Adipocyte (in vitro differentiated cells): ENCODE measurements around the gene CALN1.
"Not testable (repeated sequence)": the region's sequence is repeated elsewhere in the genome, so short reads cannot be mapped to it uniquely, and the experiment has no call there.

Experiments
- DNase-seq: peaks from one replicate; pipeline ENCODE4 v3.0.0-alpha.2; 2015; ENCODE audit warnings: low read depth
- H3K27me3 ChIP-seq: replicated peaks from 2 replicates; pipeline ENCODE4 v1.7.0; 2013; ENCODE audit warnings: mild to moderate bottlenecking, low read length, moderate library complexity; ENCODE audit not compliant: control insufficient read depth, insufficient read depth
- H3K36me3 ChIP-seq: 2 replicates; pipeline ENCODE4 v1.7.0; 2013; ENCODE audit warnings: low read length, mild to moderate bottlenecking, moderate library complexity; ENCODE audit not compliant: control insufficient read depth, insufficient read depth, severe bottlenecking
- H3K4me1 ChIP-seq: 2 replicates; pipeline ENCODE4 v1.7.0; 2013; ENCODE audit warnings: mild to moderate bottlenecking, low read length, moderate library complexity; ENCODE audit not compliant: control insufficient read depth, insufficient read depth
- H3K4me3 ChIP-seq: 2 replicates; pipeline ENCODE4 v1.7.0; 2013; ENCODE audit warnings: mild to moderate bottlenecking, low read length, moderate library complexity
- H3K9ac ChIP-seq: 2 replicates; pipeline ENCODE4 v1.7.0; 2013; ENCODE audit warnings: mild to moderate bottlenecking, low read length, moderate library complexity
- H3K9me3 ChIP-seq: 2 replicates; pipeline ENCODE4 v1.7.0; 2013; ENCODE audit warnings: mild to moderate bottlenecking, low read length, moderate library complexity; ENCODE audit not compliant: control insufficient read depth

The CALN1 gene

DNA sequence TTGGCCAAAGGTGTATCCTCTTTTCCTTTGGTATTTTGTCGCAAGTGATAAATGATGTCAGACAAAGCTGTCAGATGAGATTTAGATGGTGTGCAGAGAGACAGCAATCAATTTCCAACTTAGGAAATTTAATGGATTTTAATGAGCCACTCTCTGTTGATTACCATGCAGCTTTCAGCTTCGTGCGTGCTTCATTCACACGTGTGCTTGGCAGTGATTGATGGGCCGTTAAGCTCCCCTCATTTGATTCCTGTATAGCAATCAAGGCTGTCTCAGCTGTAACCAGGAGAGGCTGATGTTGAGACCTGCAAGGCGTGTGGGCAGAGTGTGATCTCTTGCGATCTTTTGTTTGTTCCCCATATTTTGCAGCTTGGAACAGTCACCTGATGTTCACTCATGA, 439.6 kb downstream of the CALN1 start:
- H3K4me3 ChIP-seq = no peak overlapping the region
- H3K9me3 ChIP-seq = peaks cover 5% of the 10 kb centered on the region
- DNase-seq = no peak
- H3K4me1 ChIP-seq = no peaks in the 10 kb centered on the region
- no peaks in the 10 kb centered on the region for H3K36me3 ChIP-seq
- no peaks in the 10 kb centered on the region for H3K27me3 ChIP-seq
- H3K9ac ChIP-seq = no peak overlapping the region

DNA sequence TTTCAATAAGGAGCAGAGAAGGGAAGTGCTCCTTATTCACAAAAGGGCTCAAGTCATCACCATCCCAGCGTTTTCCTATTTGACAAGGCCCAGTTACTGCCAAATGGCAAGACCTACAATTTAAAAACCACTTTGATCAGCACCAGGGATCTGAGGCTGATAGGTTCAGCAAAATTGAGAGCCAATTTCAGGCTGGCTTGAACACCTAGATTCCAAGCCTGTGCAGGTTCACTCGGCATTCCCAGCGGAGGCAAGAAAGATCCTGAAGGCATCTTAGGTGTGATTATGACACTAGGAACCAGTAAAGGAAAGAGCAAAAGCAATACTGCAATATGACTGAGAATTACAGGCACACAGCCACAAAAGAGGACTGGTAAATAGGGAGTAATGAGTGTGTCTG, 441.4 kb downstream of the CALN1 start:
- no peak overlapping the region for H3K4me3 ChIP-seq
- H3K4me1 ChIP-seq = no peaks in the 10 kb centered on the region
- no peaks in the 10 kb centered on the region for H3K27me3 ChIP-seq
- H3K9me3 ChIP-seq = peaks cover 5% of the 10 kb centered on the region
- no peak overlapping the region for H3K9ac ChIP-seq
- DNase-seq = no peak
- no peaks in the 10 kb centered on the region for H3K36me3 ChIP-seq

DNA sequence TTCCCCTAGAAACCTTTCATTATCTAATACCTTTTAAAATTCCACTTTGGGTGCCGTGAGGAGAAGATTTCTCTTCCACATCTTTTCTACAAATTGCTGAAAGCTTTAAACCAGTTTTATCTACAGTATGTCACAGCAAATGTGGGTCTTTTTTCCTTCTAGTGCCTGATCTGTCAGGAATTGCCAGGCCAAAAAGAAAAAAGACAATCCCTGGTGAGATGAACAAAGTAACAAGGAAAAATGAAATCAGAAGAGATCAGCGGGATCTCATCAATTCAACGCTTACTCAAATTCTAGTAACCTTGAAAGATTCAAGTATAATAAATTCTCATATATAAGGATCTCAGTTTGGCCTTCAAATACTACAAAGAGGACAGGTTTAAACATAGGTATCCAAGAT, 449.5 kb downstream of the CALN1 start:
- DNase-seq = no peak
- H3K9ac ChIP-seq = no peak overlapping the region
- no peaks in the 10 kb centered on the region for H3K4me1 ChIP-seq
- H3K36me3 ChIP-seq = no peaks in the 10 kb centered on the region
- no peaks in the 10 kb centered on the region for H3K9me3 ChIP-seq
- H3K4me3 ChIP-seq = no peak overlapping the region
- peaks cover 2% of the 10 kb centered on the region for H3K27me3 ChIP-seq

DNA sequence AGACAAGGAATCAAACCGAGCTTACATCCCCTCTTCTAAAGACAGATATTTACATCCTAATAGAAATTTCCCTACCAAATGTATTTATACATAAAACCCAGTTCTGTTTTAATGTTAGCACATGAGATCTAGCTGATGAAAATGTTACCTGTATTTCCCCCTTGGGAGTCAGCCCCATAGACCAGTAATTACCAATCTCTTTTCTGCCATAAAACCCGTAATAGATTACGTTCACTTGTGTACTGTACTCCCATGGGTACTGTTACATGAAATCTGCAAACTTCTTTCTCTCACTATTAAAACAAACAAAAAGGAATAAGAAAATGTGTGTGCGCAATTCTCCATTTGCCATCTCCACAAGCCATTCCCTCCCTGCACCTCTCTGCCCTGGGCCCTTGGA, 450.9 kb downstream of the CALN1 start:
- Histone ChIP-seq H3K36me3 (no peaks in the 10 kb centered on the region), H3K4me1 (no peaks in the 10 kb centered on the region), H3K9ac (no peak overlapping the region), H3K27me3 (peaks cover 2% of the 10 kb centered on the region), H3K4me3 (no peak overlapping the region), H3K9me3 (no peaks in the 10 kb centered on the region)
- DNase-seq = no peak

DNA sequence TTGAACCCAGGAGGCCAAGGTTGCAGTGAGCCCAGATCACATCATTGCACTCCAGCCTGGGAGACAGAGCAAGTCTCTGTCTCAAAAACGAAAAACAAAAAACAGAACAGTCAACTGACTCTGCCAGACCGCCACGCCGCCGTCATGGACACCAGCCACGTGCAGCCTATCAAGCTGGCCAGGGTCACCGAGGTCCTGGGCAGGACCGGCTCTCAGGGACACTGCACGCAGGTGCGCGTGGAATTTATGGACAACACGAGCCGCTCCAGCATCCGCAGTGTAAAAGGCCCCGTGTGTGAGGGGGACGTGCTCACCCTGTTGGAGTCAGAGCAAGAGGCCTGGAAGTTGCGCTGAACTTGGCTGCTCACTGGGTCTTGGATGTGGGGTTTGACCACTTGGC, 470.0 kb downstream of the CALN1 start:
- Histone ChIP-seq H3K4me1 (no peaks in the 10 kb centered on the region), H3K4me3 (no peak overlapping the region), H3K9me3 (no peaks in the 10 kb centered on the region), H3K36me3 (no peaks in the 10 kb centered on the region), H3K27me3 (no peaks in the 10 kb centered on the region), H3K9ac (no peak overlapping the region)
- no peak for DNase-seq

DNA sequence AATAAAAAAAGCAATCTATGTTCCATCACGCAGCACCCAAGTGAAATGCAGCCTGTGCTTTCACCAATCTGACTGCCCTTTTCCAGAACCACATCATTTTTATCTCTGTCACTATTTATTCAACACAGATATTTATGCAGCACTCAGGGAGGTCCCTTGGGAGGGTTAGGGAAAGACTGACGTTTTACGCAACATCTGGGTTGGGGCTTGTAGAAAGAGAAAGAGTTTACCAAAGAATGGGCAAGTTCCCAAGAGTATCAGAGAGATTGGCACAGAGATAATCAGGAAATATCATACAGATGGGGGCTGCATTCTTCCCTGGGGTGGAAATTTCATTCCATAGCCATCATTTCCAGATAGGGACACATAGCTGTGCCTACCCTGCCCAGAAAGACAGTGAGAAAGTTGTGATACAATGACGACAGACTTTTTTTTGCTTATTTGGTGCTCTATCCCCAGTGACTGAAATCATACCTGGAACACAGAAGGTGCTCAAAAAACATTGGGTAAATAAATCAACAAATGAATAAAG, 474.2 kb downstream of the CALN1 start:
- Histone ChIP-seq H3K27me3 (no peaks in the 10 kb centered on the region), H3K4me3 (no peak overlapping the region), H3K4me1 (no peaks in the 10 kb centered on the region), H3K36me3 (no peaks in the 10 kb centered on the region), H3K9me3 (no peaks in the 10 kb centered on the region), H3K9ac (no peak overlapping the region)
- no peak for DNase-seq

DNA sequence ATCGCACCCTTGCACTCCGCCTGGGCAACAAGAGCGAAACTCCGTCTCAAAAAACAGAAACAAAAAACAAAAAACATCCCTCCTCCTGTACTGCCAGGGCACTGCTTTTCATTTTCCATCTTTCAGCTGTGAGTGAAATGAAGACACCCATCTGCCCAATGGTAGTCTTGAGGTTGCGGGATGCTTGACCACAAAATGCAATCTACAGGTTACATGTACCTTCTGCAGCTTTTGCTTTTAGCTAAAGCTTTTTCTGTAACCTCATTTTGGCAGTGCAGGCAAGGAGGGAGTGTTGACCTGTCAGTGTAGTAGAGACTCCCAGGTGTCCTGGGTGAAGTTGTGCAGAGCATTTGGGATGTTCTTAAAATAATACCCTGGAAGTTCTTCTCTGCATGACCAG, 476.5 kb downstream of the CALN1 start:
- no peaks in the 10 kb centered on the region for H3K4me1 ChIP-seq
- H3K27me3 ChIP-seq = no peaks in the 10 kb centered on the region
- DNase-seq = no peak
- no peaks in the 10 kb centered on the region for H3K36me3 ChIP-seq
- H3K9me3 ChIP-seq = no peaks in the 10 kb centered on the region
- no peak overlapping the region for H3K9ac ChIP-seq
- no peak overlapping the region for H3K4me3 ChIP-seq

DNA sequence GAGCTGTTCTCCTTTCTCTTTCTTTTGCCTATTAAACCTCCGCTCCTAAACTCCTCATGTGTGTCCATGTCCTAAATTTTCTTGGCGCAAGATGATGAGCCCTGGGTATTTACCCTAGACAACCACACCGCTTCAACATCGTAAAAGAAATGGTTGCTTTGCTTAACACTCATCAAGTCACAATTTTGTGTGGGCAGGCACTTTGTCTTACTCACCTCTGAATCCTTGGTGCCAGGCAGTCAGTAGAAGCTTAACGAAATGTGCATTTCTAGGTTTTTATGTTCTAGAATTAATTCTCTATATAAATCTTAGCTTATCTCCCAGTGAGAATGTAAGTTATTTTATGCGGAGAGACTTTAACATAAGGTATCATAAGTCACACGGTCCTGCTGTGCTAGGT, 478.7 kb downstream of the CALN1 start:
- Histone ChIP-seq H3K36me3 (no peaks in the 10 kb centered on the region), H3K4me1 (no peaks in the 10 kb centered on the region), H3K4me3 (no peak overlapping the region), H3K27me3 (no peaks in the 10 kb centered on the region), H3K9ac (no peak overlapping the region), H3K9me3 (peaks cover 2% of the 10 kb centered on the region)
- no peak for DNase-seq

DNA sequence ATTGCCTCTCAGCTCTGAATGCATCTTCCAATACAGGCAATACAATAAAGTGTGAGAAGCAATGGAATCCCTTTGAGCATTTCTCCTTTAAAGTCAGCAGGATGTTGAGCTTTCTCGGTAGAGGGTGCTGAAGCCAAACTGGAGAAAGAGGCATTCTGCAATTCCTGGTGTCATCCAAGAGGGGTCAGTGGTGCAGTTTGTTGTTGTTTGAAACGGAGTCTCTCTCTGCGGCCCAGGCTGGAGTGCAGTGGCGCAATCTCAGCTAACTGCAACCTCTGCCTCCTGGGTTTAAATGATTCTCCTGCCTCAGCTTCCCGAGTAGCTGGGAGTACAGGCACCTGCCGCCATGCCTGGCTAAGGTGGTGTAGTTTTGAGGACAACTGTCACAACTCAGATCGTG, 486.5 kb downstream of the CALN1 start:
- no peaks in the 10 kb centered on the region for H3K36me3 ChIP-seq
- no peak overlapping the region for H3K4me3 ChIP-seq
- H3K27me3 ChIP-seq = no peaks in the 10 kb centered on the region
- no peak overlapping the region for H3K9ac ChIP-seq
- no peak for DNase-seq
- peaks cover 25% of the 10 kb centered on the region for H3K9me3 ChIP-seq
- H3K4me1 ChIP-seq = no peaks in the 10 kb centered on the region

DNA sequence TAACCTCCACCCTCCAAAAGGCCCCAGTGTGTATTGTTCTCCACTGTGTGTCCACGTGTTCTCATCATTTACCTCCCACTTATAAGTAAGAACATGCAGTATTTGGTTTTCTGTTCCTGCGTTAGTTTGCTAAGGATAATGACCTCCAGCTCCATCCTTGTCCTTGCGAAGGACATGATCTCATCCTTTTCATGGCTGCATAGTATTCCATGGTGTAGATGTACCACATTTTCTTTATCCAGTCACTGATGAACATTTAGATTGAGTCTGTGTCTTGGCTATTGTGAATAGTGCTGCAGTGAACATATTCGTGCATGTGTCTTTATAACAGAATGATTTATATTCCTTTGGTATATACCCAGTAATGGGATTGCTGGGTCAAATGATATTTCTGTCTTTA, 497.9 kb downstream of the CALN1 start:
- DNase-seq, H3K36me3 ChIP-seq, H3K9me3 ChIP-seq, H3K4me1 ChIP-seq, H3K27me3 ChIP-seq, H3K9ac ChIP-seq, H3K4me3 ChIP-seq: not testable (repeated sequence)

DNA sequence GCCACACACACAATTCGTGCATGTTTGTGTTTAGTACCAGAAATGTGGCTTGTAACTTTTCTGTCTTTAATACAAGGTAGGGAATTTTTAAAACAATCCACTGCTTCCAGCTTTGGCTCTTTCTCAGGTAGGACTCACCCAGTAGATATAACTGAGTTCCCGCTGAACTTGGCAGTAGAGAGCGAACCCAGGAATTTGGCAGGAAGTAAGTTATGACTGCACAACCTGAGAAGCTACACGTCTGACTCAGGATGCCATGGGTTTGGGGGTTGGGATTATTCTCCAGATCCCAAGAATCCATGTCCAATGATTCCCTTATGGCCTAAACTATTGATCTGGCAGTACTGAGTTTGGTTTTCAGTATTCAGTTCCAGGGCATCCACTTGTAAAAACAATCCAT, 499.7 kb downstream of the CALN1 start:
- Histone ChIP-seq H3K36me3 (no peaks in the 10 kb centered on the region), H3K4me1 (no peaks in the 10 kb centered on the region), H3K9me3 (peaks cover 4% of the 10 kb centered on the region), H3K9ac (no peak overlapping the region), H3K27me3 (no peaks in the 10 kb centered on the region), H3K4me3 (no peak overlapping the region)
- DNase-seq = no peak

DNA sequence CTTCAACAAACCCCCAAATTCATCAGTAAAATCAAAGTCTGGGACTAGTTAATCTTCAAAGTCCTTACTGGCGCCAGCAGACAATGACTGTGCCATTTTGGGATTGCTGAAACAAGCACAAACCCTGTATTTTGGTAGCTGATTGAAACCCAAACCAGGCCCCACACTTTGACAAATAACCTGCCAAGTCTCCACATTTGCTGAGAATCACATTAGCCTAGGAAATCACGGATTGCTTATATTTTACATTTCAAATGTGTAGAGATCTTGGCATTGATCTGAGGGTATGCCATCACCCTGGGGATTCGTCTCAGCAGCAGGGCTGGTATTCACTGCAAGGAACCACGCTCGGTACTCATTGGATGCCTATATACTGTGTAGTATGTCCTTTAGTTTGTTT, 501.1 kb downstream of the CALN1 start:
- no peak overlapping the region for H3K4me3 ChIP-seq
- H3K4me1 ChIP-seq = no peaks in the 10 kb centered on the region
- H3K9me3 ChIP-seq = peaks cover 4% of the 10 kb centered on the region

More for the DNA sequence above, 501.1 kb downstream of the CALN1 start:
- no peak overlapping the region for H3K9ac ChIP-seq
- DNase-seq = no peak
- H3K36me3 ChIP-seq = no peaks in the 10 kb centered on the region
- no peaks in the 10 kb centered on the region for H3K27me3 ChIP-seq
